Measurements from ENCODE around the gene C6orf132.
A peak's percentile ranks its signal among the peaks of the same experiment; 100 is the strongest.

The C6orf132 gene

DNA sequence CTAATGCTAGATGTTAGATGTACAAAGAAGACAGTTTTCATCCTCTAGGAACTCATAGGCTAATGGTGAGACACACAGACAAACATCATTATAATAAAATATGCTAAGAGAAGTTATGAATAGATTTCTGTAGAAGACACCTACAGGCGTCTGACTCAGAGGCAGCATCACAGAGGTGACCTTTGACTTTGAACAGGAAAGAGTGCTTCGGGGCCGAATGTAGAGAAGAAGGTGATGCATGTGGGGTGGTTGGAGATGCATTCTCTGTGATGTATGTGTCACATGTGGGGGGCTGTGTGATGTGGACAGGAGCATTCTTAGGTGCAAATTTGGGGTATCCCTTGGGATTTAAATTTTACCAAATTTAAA is 37.5 kb upstream of the C6orf132 start:
- no peak for DNase-seq (ENCODE audit: low read depth)
- H3K4me3 ChIP-seq (ENCODE audit: control insufficient read depth, low read depth, low read length), result no peak overlapping the region
- TF ChIP-seq, protein P1, sequence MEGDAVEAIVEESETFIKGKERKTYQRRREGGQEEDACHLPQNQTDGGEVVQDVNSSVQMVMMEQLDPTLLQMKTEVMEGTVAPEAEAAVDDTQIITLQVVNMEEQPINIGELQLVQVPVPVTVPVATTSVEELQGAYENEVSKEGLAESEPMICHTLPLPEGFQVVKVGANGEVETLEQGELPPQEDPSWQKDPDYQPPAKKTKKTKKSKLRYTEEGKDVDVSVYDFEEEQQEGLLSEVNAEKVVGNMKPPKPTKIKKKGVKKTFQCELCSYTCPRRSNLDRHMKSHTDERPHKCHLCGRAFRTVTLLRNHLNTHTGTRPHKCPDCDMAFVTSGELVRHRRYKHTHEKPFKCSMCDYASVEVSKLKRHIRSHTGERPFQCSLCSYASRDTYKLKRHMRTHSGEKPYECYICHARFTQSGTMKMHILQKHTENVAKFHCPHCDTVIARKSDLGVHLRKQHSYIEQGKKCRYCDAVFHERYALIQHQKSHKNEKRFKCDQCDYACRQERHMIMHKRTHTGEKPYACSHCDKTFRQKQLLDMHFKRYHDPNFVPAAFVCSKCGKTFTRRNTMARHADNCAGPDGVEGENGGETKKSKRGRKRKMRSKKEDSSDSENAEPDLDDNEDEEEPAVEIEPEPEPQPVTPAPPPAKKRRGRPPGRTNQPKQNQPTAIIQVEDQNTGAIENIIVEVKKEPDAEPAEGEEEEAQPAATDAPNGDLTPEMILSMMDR (conservative IDR thresholded peaks at IDR 0.05; ENCODE audit: control insufficient read depth, insufficient read depth, low read depth, low read length), result no peak

DNA sequence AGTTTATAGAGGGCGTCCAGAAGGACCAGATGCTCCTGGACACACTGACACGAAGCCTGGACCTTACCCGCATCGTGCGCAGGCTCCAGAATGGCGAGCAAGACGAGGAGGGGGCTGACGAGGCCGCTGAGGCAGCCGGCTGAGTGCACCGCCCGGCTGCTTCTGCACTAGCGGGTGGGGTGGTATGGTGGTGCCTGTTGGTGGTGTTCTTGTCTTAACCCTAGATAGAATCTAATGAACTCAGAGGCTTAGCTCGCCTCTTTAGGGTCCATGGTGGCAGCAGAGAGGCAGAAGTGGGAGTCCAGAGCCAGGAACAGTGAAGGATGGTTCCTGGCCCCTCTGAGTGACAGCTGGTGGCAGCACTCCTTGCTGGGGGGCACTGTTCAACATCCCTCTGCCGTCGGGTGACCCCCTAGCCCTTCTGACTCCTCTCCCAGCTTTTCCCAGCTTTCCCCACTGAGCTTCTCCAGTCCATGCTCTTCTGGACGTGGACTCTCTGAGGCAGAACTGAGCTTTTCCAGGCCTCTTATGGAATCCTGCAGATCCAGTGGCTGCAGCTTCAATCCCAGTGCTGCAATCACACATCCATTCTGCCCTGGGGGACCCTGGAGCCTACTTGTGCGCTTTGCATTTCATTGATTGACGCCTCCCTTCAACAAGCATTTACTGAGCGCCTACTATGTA is 37.0 kb upstream of the C6orf132 start:
- TF ChIP-seq, protein P1 (conservative IDR thresholded peaks at IDR 0.05; ENCODE audit: control insufficient read depth, insufficient read depth, low read depth, low read length), result no peak
- H3K4me3 ChIP-seq (ENCODE audit: control insufficient read depth, low read depth, low read length), result no peak overlapping the region
- no peak for DNase-seq (ENCODE audit: low read depth)

DNA sequence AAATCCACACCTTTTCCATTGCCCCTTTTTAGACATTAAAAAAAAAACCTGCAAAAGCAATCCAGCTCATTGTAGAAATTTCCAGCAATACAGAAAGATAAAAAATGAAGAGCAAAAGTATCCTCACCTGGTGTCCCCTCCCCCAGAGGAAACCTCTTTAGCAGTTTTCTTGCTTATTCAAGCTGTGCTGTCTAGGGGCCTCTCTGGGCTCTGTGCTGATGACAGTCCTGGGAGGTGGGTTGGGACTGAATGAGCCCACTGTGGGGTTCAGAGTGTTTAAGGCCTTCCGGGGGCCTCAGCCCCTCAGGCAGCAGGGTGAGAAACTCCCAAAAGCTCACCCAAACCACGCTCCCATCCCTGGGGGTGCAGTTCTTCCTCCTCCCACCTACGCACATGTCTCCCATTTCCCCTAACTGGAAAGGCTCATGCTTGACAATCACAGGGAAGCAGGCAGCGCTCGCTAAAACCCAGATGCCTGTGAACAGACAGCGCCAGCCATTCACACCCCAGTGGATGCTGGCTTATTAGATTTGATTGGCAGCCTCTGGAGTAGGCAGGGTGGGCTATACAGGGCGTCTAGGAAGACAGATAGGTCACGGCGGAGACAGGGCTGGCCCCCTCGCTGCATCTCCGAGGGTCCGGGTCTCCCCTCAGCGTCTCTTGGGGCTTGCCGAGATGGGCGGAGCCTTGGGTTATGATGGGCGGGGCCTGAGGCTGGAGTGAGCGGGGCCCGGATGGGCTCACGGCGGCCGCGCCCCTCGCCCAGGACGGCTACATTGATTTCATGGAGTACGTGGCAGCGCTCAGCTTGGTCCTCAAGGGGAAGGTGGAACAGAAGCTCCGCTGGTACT is 35.3 kb upstream of the C6orf132 start:
- TF ChIP-seq, protein P1 (conservative IDR thresholded peaks at IDR 0.05; ENCODE audit: control insufficient read depth, insufficient read depth, low read depth, low read length), result no peak
- no peak for DNase-seq (ENCODE audit: low read depth)
- no peak overlapping the region for H3K4me3 ChIP-seq (ENCODE audit: control insufficient read depth, low read depth, low read length)

DNA sequence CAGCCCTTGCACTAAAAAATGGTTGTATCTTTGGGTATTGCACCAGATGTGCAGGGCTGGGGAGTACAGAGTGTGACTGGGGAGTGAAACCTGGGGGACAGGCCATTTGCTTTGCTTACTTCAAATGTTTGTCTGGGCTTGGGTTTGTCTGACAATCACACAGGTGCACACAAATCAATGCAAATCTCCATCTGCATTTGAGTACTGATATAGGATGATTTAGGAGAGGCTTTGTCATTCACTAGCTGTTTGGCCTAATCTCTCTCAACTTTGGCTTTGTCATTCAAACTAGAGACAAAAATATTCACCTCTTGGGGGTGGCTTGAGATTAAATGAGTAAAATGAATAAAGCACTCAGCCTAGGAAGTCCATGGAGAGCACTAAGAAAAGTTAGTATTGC is 34.6 kb upstream of the C6orf132 start:
- no peak overlapping the region for H3K4me3 ChIP-seq (ENCODE audit: control insufficient read depth, low read depth, low read length)
- TF ChIP-seq, protein P1 (conservative IDR thresholded peaks at IDR 0.05; ENCODE audit: control insufficient read depth, insufficient read depth, low read depth, low read length), result no peak
- DNase-seq (ENCODE audit: low read depth), result no peak

DNA sequence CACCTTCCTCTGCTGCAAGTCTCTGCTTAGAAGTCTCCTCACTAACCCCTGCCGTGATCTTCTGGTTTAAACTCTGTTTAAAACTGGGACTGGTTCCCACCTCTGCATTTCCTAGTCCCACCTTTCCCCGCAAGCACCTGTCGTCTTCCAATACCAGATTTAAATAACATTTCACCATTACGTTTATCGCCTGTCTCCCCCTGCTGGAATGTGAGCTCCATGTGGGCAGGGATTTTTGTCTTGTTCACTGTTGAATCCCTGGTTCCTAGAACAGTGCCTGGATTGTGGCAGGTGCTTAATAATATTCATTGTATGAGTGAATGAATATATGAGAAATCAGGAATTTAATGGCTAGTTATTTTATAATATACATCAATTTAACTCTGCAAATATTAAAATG is 33.4 kb upstream of the C6orf132 start:
- DNase-seq (ENCODE audit: low read depth), result no peak
- no peak overlapping the region for H3K4me3 ChIP-seq (ENCODE audit: control insufficient read depth, low read depth, low read length)
- TF ChIP-seq, protein P1 (conservative IDR thresholded peaks at IDR 0.05; ENCODE audit: control insufficient read depth, insufficient read depth, low read depth, low read length), result peak; percentile 36

DNA sequence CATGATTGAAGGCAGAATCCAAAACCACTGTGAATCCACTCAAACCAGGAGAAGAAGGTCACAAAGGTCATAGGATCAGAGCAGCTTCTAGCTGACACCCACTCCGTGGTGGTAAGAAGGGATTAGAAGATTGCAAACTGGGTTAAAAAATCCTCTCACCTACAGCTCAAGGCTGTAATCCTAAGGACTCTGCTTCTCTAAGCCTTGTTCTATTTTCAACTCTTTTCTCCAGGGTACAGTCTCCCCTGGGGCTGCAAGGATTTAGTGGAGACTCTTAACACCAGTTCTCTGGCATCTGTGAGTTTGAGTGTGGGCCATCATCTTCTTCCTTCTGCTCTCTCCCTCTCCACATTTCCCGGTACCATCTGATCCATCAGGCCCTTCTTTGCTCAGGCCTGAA is 30.7 kb upstream of the C6orf132 start, which contains the start of gene GUCA1A:
Gene GUCA1A, plus strand, starts transcription at position 264 of the 400 bp plus-strand sequence. CDS start 250 bp downstream, outside the sequence.
- DNase-seq (ENCODE audit: low read depth), result no peak
- no peak within 1 kb of the TSS for H3K4me3 ChIP-seq (ENCODE audit: control insufficient read depth, low read depth, low read length)
- TF ChIP-seq, protein P1 (conservative IDR thresholded peaks at IDR 0.05; ENCODE audit: control insufficient read depth, insufficient read depth, low read depth, low read length), result no peak
